ENCODE data around the gene TMEM184A. TPM values are rescaled to one million over a fixed set of nuclear protein-coding genes. Genes with fewer than 3 reads are reported as not detected.

TMEM184A gene
- total RNA-seq, 1 donor from 2014 or later: 0.23 TPM

- no peak overlapping the region for H3K27ac Mint-ChIP-seq
- no peak for DNase-seq (ENCODE audit: low spot score)
- peaks cover 8% of the 10 kb centered on the region for H3K36me3 Mint-ChIP-seq (ENCODE audit: low read depth)
- H3K27me3 Mint-ChIP-seq (ENCODE audit: low read depth): no peaks in the 10 kb centered on the region
- H3K9me3 Mint-ChIP-seq: no peaks in the 10 kb centered on the region
- intact Hi-C loops (cut with micrococcal nuclease): no loop called here
- H3K4me3 Mint-ChIP-seq (ENCODE audit: low read depth): no peak overlapping the region
- H3K4me1 Mint-ChIP-seq (ENCODE audit: low read depth): peaks cover 23% of the 10 kb centered on the region
These were observed 20.1 kb downstream of the TMEM184A start for GRCh38 chr7:1535701-1536454.

- H3K27ac Mint-ChIP-seq: no peak overlapping the region
- no peaks in the 10 kb centered on the region for H3K27me3 Mint-ChIP-seq (ENCODE audit: low read depth)
- intact Hi-C loops (cut with micrococcal nuclease): no loop called here
- H3K9me3 Mint-ChIP-seq: no peaks in the 10 kb centered on the region
- H3K4me3 Mint-ChIP-seq (ENCODE audit: low read depth): no peak overlapping the region
- peaks cover 23% of the 10 kb centered on the region for H3K4me1 Mint-ChIP-seq (ENCODE audit: low read depth)
- DNase-seq (ENCODE audit: low spot score): no peak
- peaks cover 6% of the 10 kb centered on the region for H3K36me3 Mint-ChIP-seq (ENCODE audit: low read depth)
These were observed 20.9 kb downstream of the TMEM184A start for GRCh38 chr7:1535100-1535458.

- Mint-ChIP-seq H3K27me3 (ENCODE audit: low read depth) (no peaks in the 10 kb centered on the region), H3K4me1 (ENCODE audit: low read depth) (peaks cover 23% of the 10 kb centered on the region), H3K4me3 (ENCODE audit: low read depth) (no peak overlapping the region), H3K36me3 (ENCODE audit: low read depth) (peaks cover 3% of the 10 kb centered on the region), H3K9me3 (no peaks in the 10 kb centered on the region), H3K27ac (no peak overlapping the region)
- intact Hi-C loops (cut with micrococcal nuclease): no loop called here
- no peak for DNase-seq (ENCODE audit: low spot score)
These were observed 21.5 kb downstream of the TMEM184A start for GRCh38 chr7:1534330-1535099.

- Mint-ChIP-seq H3K27ac (peak overlapping the region; percentile 87), H3K27me3 (ENCODE audit: low read depth) (no peaks in the 10 kb centered on the region), H3K36me3 (ENCODE audit: low read depth) (peaks cover 3% of the 10 kb centered on the region), H3K4me1 (ENCODE audit: low read depth) (peaks cover 23% of the 10 kb centered on the region), H3K9me3 (no peaks in the 10 kb centered on the region), H3K4me3 (ENCODE audit: low read depth) (peak overlapping the region; percentile 88)
- intact Hi-C loops (cut with micrococcal nuclease): loop anchor here (1.0 to 2.0 kb wide), 2 partner anchors 29 to 35 kb away; partner anchors contain the start of gene INTS1
- DNase-seq (ENCODE audit: low spot score): no peak
These were observed 22.3 kb downstream of the TMEM184A start for GRCh38 chr7:1533547-1534329.

- Mint-ChIP-seq H3K27ac (peak overlapping the region; percentile 87), H3K9me3 (no peaks in the 10 kb centered on the region), H3K4me1 (ENCODE audit: low read depth) (peaks cover 23% of the 10 kb centered on the region), H3K27me3 (ENCODE audit: low read depth) (no peaks in the 10 kb centered on the region), H3K4me3 (ENCODE audit: low read depth) (peak overlapping the region; percentile 88), H3K36me3 (ENCODE audit: low read depth) (peaks cover 3% of the 10 kb centered on the region)
- no peak for DNase-seq (ENCODE audit: low spot score)
- intact Hi-C loops (cut with micrococcal nuclease): loop anchor here (1.0 to 2.0 kb wide), 2 partner anchors 29 to 36 kb away; partner anchors contain the start of gene INTS1
These were observed 22.8 kb downstream of the TMEM184A start for GRCh38 chr7:1533255-1533546.

- Mint-ChIP-seq H3K4me3 (ENCODE audit: low read depth) (peak overlapping the region; percentile 88), H3K27ac (peak overlapping the region; percentile 87), H3K36me3 (ENCODE audit: low read depth) (peaks cover 3% of the 10 kb centered on the region), H3K27me3 (ENCODE audit: low read depth) (no peaks in the 10 kb centered on the region), H3K4me1 (ENCODE audit: low read depth) (peaks cover 23% of the 10 kb centered on the region), H3K9me3 (no peaks in the 10 kb centered on the region)
- DNase-seq (ENCODE audit: low spot score): peak; percentile 54
- intact Hi-C loops (cut with micrococcal nuclease): loop anchor here (1.0 to 2.0 kb wide), 2 partner anchors 28 to 36 kb away; partner anchors contain the start of gene INTS1
These were observed 23.4 kb downstream of the TMEM184A start for GRCh38 chr7:1532456-1533254.

GRCh38 chr7:1531979-1532455 is 24.0 kb downstream of the TMEM184A start:
- no peaks in the 10 kb centered on the region for H3K9me3 Mint-ChIP-seq
- DNase-seq (ENCODE audit: low spot score): no peak
- peak overlapping the region; percentile 87 for H3K27ac Mint-ChIP-seq
- peaks cover 3% of the 10 kb centered on the region for H3K36me3 Mint-ChIP-seq (ENCODE audit: low read depth)
- H3K4me1 Mint-ChIP-seq (ENCODE audit: low read depth): peaks cover 23% of the 10 kb centered on the region
- intact Hi-C loops (cut with micrococcal nuclease): loop anchor here (2.0 kb wide), 1 partner anchor 37 kb away; no protein-coding TSS in a partner anchor
- H3K27me3 Mint-ChIP-seq (ENCODE audit: low read depth): no peaks in the 10 kb centered on the region
- H3K4me3 Mint-ChIP-seq (ENCODE audit: low read depth): peak overlapping the region; percentile 88

- Mint-ChIP-seq H3K4me3 (ENCODE audit: low read depth) (peak overlapping the region; percentile 88), H3K4me1 (ENCODE audit: low read depth) (peaks cover 22% of the 10 kb centered on the region), H3K27ac (peak overlapping the region; percentile 87), H3K9me3 (no peaks in the 10 kb centered on the region), H3K27me3 (ENCODE audit: low read depth) (peaks cover 3% of the 10 kb centered on the region), H3K36me3 (ENCODE audit: low read depth) (peaks cover 2% of the 10 kb centered on the region)
- intact Hi-C loops (cut with micrococcal nuclease): no loop called here
- DNase-seq (ENCODE audit: low spot score): peak; percentile 25
These were observed 24.6 kb downstream of the TMEM184A start for GRCh38 chr7:1531263-1531978.

- Mint-ChIP-seq H3K36me3 (ENCODE audit: low read depth) (no peaks in the 10 kb centered on the region), H3K4me3 (ENCODE audit: low read depth) (no peak overlapping the region), H3K9me3 (no peaks in the 10 kb centered on the region), H3K27ac (no peak overlapping the region), H3K27me3 (ENCODE audit: low read depth) (peaks cover 3% of the 10 kb centered on the region), H3K4me1 (ENCODE audit: low read depth) (peaks cover 21% of the 10 kb centered on the region)
- intact Hi-C loops (cut with micrococcal nuclease): no loop called here
- DNase-seq (ENCODE audit: low spot score): no peak
These were observed 25.1 kb downstream of the TMEM184A start for GRCh38 chr7:1530946-1531262.

- H3K27me3 Mint-ChIP-seq (ENCODE audit: low read depth): peaks cover 9% of the 10 kb centered on the region
- H3K36me3 Mint-ChIP-seq (ENCODE audit: low read depth): no peaks in the 10 kb centered on the region
- H3K27ac Mint-ChIP-seq: no peak overlapping the region
- intact Hi-C loops (cut with micrococcal nuclease): no loop called here
- peak overlapping the region; percentile 64 for H3K4me3 Mint-ChIP-seq (ENCODE audit: low read depth)
- H3K4me1 Mint-ChIP-seq (ENCODE audit: low read depth): peaks cover 21% of the 10 kb centered on the region
- DNase-seq (ENCODE audit: low spot score): no peak
- H3K9me3 Mint-ChIP-seq: no peaks in the 10 kb centered on the region
These were observed 26.5 kb downstream of the TMEM184A start for GRCh38 chr7:1529383-1530116.

- no peak for DNase-seq (ENCODE audit: low spot score)
- Mint-ChIP-seq H3K36me3 (ENCODE audit: low read depth) (no peaks in the 10 kb centered on the region), H3K9me3 (no peaks in the 10 kb centered on the region), H3K4me1 (ENCODE audit: low read depth) (peaks cover 6% of the 10 kb centered on the region), H3K4me3 (ENCODE audit: low read depth) (no peak overlapping the region), H3K27me3 (ENCODE audit: low read depth) (peaks cover 9% of the 10 kb centered on the region), H3K27ac (no peak overlapping the region)
- intact Hi-C loops (cut with micrococcal nuclease): no loop called here
These were observed 29.7 kb downstream of the TMEM184A start for GRCh38 chr7:1526271-1526754.
